Peyer's patch (tissue), 4 donors: Measurements from ENCODE around the gene RERE. TPM values are rescaled to one million over a fixed set of nuclear protein-coding genes. Genes with fewer than 3 reads are reported as not detected.

Experiments used
- DNase-seq, 3 donors: peaks; one replicate each; pipeline ENCODE4 v3.0.0-alpha.2; 2017 to 2019
- H3K27ac ChIP-seq, 4 donors: fragments of 200-600 bp; sonication (generic); one replicate each; pipeline ENCODE4 v1.5.1; 2016 to 2019
- H3K27me3 ChIP-seq, 2 donors: fragments of 200-600 bp; sonication (generic); one replicate each; pipeline ENCODE4 v1.5.1; 2019
- H3K36me3 ChIP-seq, 3 donors: fragments of 200-600 bp; sonication (generic); one replicate each; pipeline ENCODE4 v1.5.1; 2016 to 2019
- H3K4me1 ChIP-seq, 4 donors: fragments of 200-600 bp; sonication (generic); one replicate each; pipeline ENCODE4 v1.5.1; 2016 to 2019
- H3K4me3 ChIP-seq, 4 donors: fragments of 200-600 bp; sonication (generic); 1 replicate in 3 of 4; 2 replicates in 1 of 4; pipeline ENCODE4 v1.5.1; 2016 to 2019; ENCODE audit warnings: mild to moderate bottlenecking in 1 of 4
- H3K9me3 ChIP-seq, 4 donors: fragments of 200-600 bp; sonication (generic); one replicate each; pipeline ENCODE4 v1.5.1; 2016 to 2019; ENCODE audit warnings: mild to moderate bottlenecking in 1 of 4
- CTCF ChIP-seq, 6 experiments: fragments of 450-650 bp in 4 of 6; fragments of 200-600 bp in 2 of 6; sonication (generic) in 1 of 6; IDR thresholded peaks; one replicate each; pipeline ENCODE4 v1.5.1; 2017 to 2019; ENCODE audit warnings: antibody characterized with exemption in 6 of 6, mild to moderate bottlenecking in 3 of 6, moderate library complexity in 1 of 6
- POLR2A ChIP-seq, 2 donors: fragments of 450-650 bp; IDR thresholded peaks; one replicate each; pipeline ENCODE4 v1.5.1; 2017; ENCODE audit warnings: antibody characterized with exemption in 2 of 2, mild to moderate bottlenecking in 2 of 2, moderate library complexity in 2 of 2
- total RNA-seq, 4 donors: library from RNA; depleted of rRNA; stranded (reverse); fragments of >200 nt; gene quantifications; one replicate each; pipeline ENCODE4 v1.1.0, GENCODE V29; 2016

RERE gene
- total RNA-seq, 4 donors from 2014 or later, result 98.5 to 528 (median 110) TPM

GRCh38 chr1:8419172-8419571 is 398.3 kb downstream of the RERE start:
- no peak for DNase-seq

GRCh38 chr1:8418301-8418700 is 399.1 kb downstream of the RERE start:
- Histone ChIP-seq H3K27me3 (no peaks in the 10 kb centered on the region), H3K36me3 (peaks cover 0 to 20% (median 0%) of the 10 kb centered on the region in 3 donors), H3K4me1 (peaks cover 0 to 73% (median 11%) of the 10 kb centered on the region in 4 donors), H3K4me3 (no peak overlapping the region), H3K27ac (no peak overlapping the region), H3K9me3 (no peaks in the 10 kb centered on the region)
- no peak for DNase-seq
- no peak for TF ChIP-seq POLR2A (IDR thresholded peaks at IDR 0.05)
- TF ChIP-seq CTCF (IDR thresholded peaks at IDR 0.05), result no peak

More at GRCh38 chr1:8419172-8419571, 398.3 kb downstream of the RERE start:
- Histone ChIP-seq H3K4me3 (peak overlapping the region in 2 of 4 donors; percentile 67 to 78), H3K27me3 (no peaks in the 10 kb centered on the region), H3K36me3 (peaks cover 0 to 20% (median 0%) of the 10 kb centered on the region in 3 donors), H3K27ac (peak overlapping the region in 2 of 4 donors; percentile 99 to 100), H3K4me1 (peaks cover 0 to 67% (median 11%) of the 10 kb centered on the region in 4 donors), H3K9me3 (no peaks in the 10 kb centered on the region)
- TF ChIP-seq CTCF (IDR thresholded peaks at IDR 0.05) (no peak), POLR2A (IDR thresholded peaks at IDR 0.05) (no peak)

- Histone ChIP-seq H3K27me3 (no peaks in the 10 kb centered on the region), H3K4me1 (peaks cover 0 to 79% (median 11%) of the 10 kb centered on the region in 4 donors), H3K36me3 (peaks cover 0 to 20% (median 0%) of the 10 kb centered on the region in 3 donors), H3K27ac (peak overlapping the region in 2 of 4 donors; percentile 14 to 25), H3K4me3 (no peak overlapping the region), H3K9me3 (no peaks in the 10 kb centered on the region)
- TF ChIP-seq CTCF (IDR thresholded peaks at IDR 0.05), result no peak
- TF ChIP-seq POLR2A (IDR thresholded peaks at IDR 0.05), result no peak
- DNase-seq, result no peak
Observed at GRCh38 chr1:8417625-8418024, 399.8 kb downstream of the RERE start.

- Histone ChIP-seq H3K36me3 (peaks cover 0 to 20% (median 0%) of the 10 kb centered on the region in 3 donors), H3K27ac (no peak overlapping the region), H3K4me3 (no peak overlapping the region), H3K4me1 (peaks cover 0 to 84% (median 14%) of the 10 kb centered on the region in 4 donors), H3K9me3 (no peaks in the 10 kb centered on the region), H3K27me3 (no peaks in the 10 kb centered on the region)
- DNase-seq, result no peak
- no peak for TF ChIP-seq POLR2A (IDR thresholded peaks at IDR 0.05)
- no peak for TF ChIP-seq CTCF (IDR thresholded peaks at IDR 0.05)
Observed at GRCh38 chr1:8416881-8417280, 400.6 kb downstream of the RERE start.

GRCh38 chr1:8415526-8416278 is 401.7 kb downstream of the RERE start:
- Histone ChIP-seq H3K27ac (peak overlapping the region in 1 of 4 donors; percentile 24), H3K9me3 (no peaks in the 10 kb centered on the region), H3K27me3 (no peaks in the 10 kb centered on the region), H3K36me3 (peaks cover 0 to 20% (median 0%) of the 10 kb centered on the region in 3 donors), H3K4me1 (peaks cover 0 to 84% (median 14%) of the 10 kb centered on the region in 4 donors), H3K4me3 (no peak overlapping the region)
- TF ChIP-seq POLR2A (IDR thresholded peaks at IDR 0.05) (no peak), CTCF (IDR thresholded peaks at IDR 0.05) (no peak)
- DNase-seq, result no peak
